Right lobe of liver (tissue), 6 donors: ENCODE measurements around the gene LMTK2. TPM values are rescaled to one million over a fixed set of nuclear protein-coding genes. Genes with fewer than 3 reads are reported as not detected.
A peak's percentile ranks its signal among the peaks of the same experiment; 100 is the strongest.
"Not testable (repeated sequence)": the region's sequence is repeated elsewhere in the genome, so short reads cannot be mapped to it uniquely, and the experiment has no call there.

Source experiments
- ATAC-seq, 4 donors: fragments of 200-7000 bp; cut with Tn5 transposase; one replicate each; pipeline ENCODE4 v1.9.1; 2020; ENCODE audit warnings: mild to moderate bottlenecking in 4 of 4, moderate library complexity in 4 of 4
- DNase-seq, 3 donors: peaks; one replicate each; pipeline ENCODE4 v3.0.0-alpha.2; 2020
- H3K27ac ChIP-seq, 3 donors: fragments of 200-600 bp; one replicate each; pipeline ENCODE4 v1.8.0; 2022
- H3K27me3 ChIP-seq, 2 donors: fragments of 200-600 bp; one replicate each; pipeline ENCODE4 v1.8.0; 2022
- H3K36me3 ChIP-seq, 4 donors: fragments of 200-600 bp; sonication (generic) in 1 of 4; one replicate each; pipeline versions ENCODE4 v1.5.1 to v1.8.0; 2017 to 2022; ENCODE audit warnings: control low read depth in 1 of 4
- H3K4me1 ChIP-seq, 4 donors: fragments of 200-600 bp; sonication (generic) in 1 of 4; one replicate each; pipeline versions ENCODE4 v1.5.1 to v1.8.0; 2017 to 2022; ENCODE audit warnings: control low read depth in 1 of 4
- H3K4me3 ChIP-seq, 3 donors: fragments of 200-600 bp; one replicate each; pipeline ENCODE4 v1.8.0; 2022
- H3K9me3 ChIP-seq, 4 donors: fragments of 200-600 bp; sonication (generic) in 1 of 4; one replicate each; pipeline versions ENCODE4 v1.5.1 to v1.8.0; 2017 to 2022; ENCODE audit warnings: control low read depth in 1 of 4
- POLR2A ChIP-seq: fragments of 450-650 bp; IDR thresholded peaks from one replicate; pipeline ENCODE4 v1.6.1; 2017; ENCODE audit warnings: antibody characterized with exemption, mild to moderate bottlenecking
- WGBS: methylation state at CpG from one replicate; pipeline ENCODE4 v1.1.6; 2018; ENCODE audit warnings: low coverage, low lambda C conversion rate; ENCODE audit not compliant: insufficient coverage; ENCODE audit errors: missing lambda C conversion rate; 5-methylcytosine and 5-hydroxymethylcytosine counted together
- intact Hi-C, 2 donors: fragments of 100-400 bp; cut with DNase I; formaldehyde crosslinking; loops; one replicate each; pipeline versions ENCODE4 v1.11.2 to v1.14.1; 2022
- total RNA-seq, 6 experiments: library from RNA; depleted of rRNA in 2 of 6; stranded (reverse); fragments of >200 nt in 2 of 6; fragmentation: NEBNext Ultra II Directional in 3 of 6; extraction: Animal tissue kit (Norgen Biotek cat#: 25700) in 3 of 6; gene quantifications; one replicate each; pipeline versions ENCODE4 v1.1.0 to v1.2.4, GENCODE V29; 2016 to 2023
- TF ChIP-seq, protein P1 (sequence below), 4 donors: fragments of 200-600 bp in 3 of 4; fragments of 450-650 bp in 1 of 4; IDR thresholded peaks; one replicate each; pipeline versions ENCODE4 v1.5.1 to v1.8.0; 2016 to 2022; ENCODE audit warnings: antibody characterized with exemption in 4 of 4, mild to moderate bottlenecking in 2 of 4
- donor health status: DM: no; HTN: yes; CAD: no.
- donor health status: DM: no; HTN: no; CAD: no.
- donor health status: DM: no; HTN: no; CAD: no.
- donor health status: DM: no; HTN: yes; CAD: no.
- donor health status: DM: no; HTN: yes; CAD: no.

The LMTK2 gene
- total RNA-seq, 6 experiments from 2014 or later = 9.4 to 16.7 (median 13.9) TPM

DNA sequence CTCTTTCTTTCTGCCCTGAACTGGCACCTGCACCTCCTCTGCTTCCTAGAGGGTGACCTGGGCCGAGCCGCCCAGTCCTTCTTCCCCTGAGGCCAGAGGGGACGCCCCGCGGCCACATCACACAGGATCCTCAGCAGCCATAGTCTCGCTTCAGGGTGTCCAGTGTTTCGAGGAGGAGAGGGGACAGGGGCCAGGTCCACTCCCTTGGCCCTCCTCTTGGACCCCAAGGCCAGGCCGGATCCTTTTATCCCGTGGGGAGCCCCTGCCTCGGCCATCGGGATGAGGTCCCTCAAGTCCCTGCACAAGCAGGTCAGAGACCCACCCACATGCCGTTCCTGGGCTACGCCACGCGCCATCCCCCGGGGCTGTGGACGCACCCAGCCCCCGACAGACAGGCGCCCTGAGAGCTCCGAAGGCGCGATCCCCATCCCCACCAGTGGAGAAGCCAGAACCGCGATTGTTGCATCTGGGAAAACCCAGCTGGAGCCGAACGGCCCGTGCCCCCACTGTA lies 108.2 kb downstream of the LMTK2 start:
- DNase-seq = peak in 2 of 3 donors; percentile 20 to 44
- H3K4me3 ChIP-seq = no peak overlapping the region
- no peak overlapping the region for H3K27ac ChIP-seq
- TF ChIP-seq, protein P1, sequence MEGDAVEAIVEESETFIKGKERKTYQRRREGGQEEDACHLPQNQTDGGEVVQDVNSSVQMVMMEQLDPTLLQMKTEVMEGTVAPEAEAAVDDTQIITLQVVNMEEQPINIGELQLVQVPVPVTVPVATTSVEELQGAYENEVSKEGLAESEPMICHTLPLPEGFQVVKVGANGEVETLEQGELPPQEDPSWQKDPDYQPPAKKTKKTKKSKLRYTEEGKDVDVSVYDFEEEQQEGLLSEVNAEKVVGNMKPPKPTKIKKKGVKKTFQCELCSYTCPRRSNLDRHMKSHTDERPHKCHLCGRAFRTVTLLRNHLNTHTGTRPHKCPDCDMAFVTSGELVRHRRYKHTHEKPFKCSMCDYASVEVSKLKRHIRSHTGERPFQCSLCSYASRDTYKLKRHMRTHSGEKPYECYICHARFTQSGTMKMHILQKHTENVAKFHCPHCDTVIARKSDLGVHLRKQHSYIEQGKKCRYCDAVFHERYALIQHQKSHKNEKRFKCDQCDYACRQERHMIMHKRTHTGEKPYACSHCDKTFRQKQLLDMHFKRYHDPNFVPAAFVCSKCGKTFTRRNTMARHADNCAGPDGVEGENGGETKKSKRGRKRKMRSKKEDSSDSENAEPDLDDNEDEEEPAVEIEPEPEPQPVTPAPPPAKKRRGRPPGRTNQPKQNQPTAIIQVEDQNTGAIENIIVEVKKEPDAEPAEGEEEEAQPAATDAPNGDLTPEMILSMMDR (IDR thresholded peaks at IDR 0.05) = no peak
- TF ChIP-seq POLR2A = no peak
- WGBS = 91% methylated on average over 9 of the region's 27 CpGs
- no peaks in the 10 kb centered on the region for H3K4me1 ChIP-seq
- no peak for ATAC-seq
- intact Hi-C loops = no loop called here
- no peaks in the 10 kb centered on the region for H3K9me3 ChIP-seq
- no peaks in the 10 kb centered on the region for H3K36me3 ChIP-seq
- no peaks in the 10 kb centered on the region for H3K27me3 ChIP-seq

DNA sequence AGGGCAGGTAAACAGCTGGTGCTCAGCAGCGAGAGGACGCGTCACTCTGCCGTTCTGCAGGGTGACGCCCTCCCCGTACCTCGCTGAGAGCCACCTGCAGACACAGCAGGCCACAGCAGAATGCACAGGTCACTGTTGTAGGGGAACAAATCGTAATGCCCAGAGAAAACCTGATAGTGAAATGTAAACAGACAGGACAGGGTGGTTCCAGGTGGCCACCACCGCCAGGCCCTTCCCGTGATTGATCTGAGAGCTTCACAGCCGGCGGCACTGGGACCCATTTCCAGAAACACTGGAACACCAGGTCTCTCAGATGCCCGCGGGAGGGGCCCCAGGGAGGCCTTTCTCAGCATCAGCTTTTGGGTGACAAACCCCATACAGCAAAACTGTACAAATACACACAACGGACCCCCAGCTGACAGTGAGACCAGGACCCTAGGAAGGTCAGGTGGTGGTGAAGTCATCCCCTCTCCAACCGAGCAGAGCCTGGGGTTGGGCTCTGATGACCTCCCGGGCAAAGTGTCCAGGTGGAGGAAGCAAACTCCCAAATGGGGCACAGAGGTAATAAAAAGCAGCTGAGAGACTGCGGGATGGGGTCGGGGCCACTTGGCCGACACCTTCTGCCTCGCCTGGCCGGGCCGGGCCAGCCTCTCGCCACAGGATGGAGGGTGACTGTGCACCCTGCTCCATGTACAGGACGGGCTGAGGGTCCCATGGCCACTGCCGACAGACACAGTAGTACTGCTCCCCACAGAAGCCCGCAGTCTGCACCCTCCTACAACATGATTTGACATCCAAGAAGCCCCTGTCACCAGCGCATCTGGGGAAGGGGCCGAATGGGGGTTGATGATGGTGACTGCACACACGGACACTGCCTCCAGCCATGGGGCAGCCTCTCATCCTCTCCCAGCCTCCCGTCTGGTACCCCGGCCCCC lies 109.2 kb downstream of the LMTK2 start:
- H3K27ac ChIP-seq = no peak overlapping the region
- DNase-seq (peak in 2 of 3 donors; percentile 27 to 40), ATAC-seq (no peak)
- H3K27me3 ChIP-seq = no peaks in the 10 kb centered on the region
- H3K4me3 ChIP-seq = no peak overlapping the region
- intact Hi-C loops = no loop called here
- H3K9me3 ChIP-seq = no peaks in the 10 kb centered on the region
- no peaks in the 10 kb centered on the region for H3K36me3 ChIP-seq
- H3K4me1 ChIP-seq = no peaks in the 10 kb centered on the region
- WGBS = 52% methylated on average over 7 of the region's 32 CpGs
- TF ChIP-seq, protein P1 (IDR thresholded peaks at IDR 0.05) = no peak
- TF ChIP-seq POLR2A = no peak

DNA sequence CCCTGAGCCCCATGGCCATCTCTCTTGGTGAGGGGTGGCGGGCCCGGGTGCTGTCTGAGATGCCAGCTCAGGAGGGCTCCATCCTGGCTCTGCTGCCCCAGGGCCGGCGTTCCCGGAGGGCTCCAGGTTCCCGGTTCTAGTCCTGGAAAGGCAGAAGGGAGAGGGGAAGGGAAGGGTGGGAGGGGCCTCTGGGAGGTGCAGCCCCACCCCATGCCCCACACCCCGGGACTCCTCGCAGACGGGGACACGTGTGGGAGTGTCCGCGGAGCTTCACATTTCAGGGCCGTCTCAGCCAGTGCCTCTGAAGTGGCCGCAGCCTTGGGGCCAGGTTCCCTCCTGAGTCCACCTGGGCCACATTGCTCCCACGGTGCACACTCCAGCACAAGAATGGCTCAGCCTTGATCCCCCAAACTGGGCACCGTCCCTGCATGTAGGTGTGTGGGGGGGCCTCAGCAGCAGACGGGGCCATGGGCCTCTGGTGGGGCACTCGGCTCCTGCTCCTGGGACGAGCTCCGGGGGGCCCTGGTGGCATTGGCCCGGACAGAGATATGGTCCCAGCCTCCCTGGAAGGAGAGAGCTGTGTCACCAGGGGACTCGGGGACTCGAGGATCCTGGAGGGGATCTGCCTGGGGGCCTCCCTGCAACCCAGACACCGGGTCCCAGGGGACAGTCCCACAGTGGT lies 110.4 kb downstream of the LMTK2 start:
- DNase-seq = peak in 2 of 3 donors; percentile 13 to 37
- ATAC-seq = no peak
- no CpG with 5 or more reads among the region's 24 CpGs for WGBS
- Histone ChIP-seq H3K4me3 (no peak overlapping the region), H3K27me3 (no peaks in the 10 kb centered on the region), H3K9me3 (no peaks in the 10 kb centered on the region), H3K36me3 (peaks cover 0 to 5% (median 0%) of the 10 kb centered on the region in 4 donors), H3K27ac (no peak overlapping the region), H3K4me1 (no peaks in the 10 kb centered on the region)
- TF ChIP-seq, protein P1 (IDR thresholded peaks at IDR 0.05) = no peak
- no peak for TF ChIP-seq POLR2A
- intact Hi-C loops = no loop called here

DNA sequence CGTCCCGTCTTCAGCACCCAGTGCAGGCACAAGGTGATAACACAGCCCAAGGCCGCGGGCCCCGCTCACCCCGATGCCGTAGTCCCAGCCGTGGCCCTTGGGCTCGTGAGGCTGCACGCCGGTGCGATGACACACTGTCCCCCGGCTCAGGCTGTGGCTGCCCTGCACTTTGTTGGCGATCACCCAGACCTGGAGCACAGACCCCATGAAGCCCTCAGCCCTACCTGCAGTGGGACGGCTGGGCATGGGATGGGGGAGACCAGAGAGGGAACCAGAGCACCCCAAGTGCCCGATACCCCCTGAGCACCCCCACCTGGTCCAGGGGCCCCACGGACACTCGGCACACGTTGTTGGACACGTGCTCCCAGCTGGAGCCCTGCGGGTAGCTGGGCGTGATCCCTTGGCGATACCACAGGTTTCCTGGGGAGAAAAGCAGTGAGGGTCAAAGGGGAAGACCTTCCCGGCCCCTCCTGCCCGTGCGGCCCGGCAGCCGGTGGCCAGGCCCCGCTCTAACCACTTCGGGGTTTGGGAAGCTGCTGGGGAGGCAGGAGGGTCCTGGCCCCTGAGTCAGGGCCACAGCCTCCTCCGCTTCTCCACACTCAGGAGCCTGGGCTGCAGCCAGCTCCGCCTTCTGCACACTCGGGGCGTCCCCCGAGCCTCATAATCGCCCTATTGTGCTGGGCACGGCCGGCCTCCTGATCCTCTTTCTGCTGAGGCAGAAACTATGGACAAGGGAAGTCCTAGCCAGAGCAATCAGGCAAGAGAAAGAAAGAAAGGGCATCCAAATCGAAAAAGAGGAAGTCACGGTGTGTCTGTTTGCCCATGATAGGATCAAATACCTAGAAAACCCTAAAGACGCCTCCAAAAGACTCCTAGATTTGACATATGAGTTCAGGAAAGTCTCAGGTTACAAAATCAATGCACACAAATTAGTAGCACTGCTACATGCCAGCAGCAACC lies 111.2 kb downstream of the LMTK2 start:
- ATAC-seq (peak in 3 of 4 donors; percentile 6 to 45 (median 9)), DNase-seq (peak in 2 of 3 donors; percentile 23 to 58)
- 60% methylated on average over 13 of the region's 41 CpGs for WGBS
- TF ChIP-seq, protein P1 (IDR thresholded peaks at IDR 0.05) = no peak
- TF ChIP-seq POLR2A = no peak
- no peaks in the 10 kb centered on the region for H3K4me1 ChIP-seq
- intact Hi-C loops = no loop called here
- no peaks in the 10 kb centered on the region for H3K9me3 ChIP-seq
- no peak overlapping the region for H3K4me3 ChIP-seq
- peaks cover 0 to 5% (median 0%) of the 10 kb centered on the region in 4 donors for H3K36me3 ChIP-seq
- H3K27ac ChIP-seq = no peak overlapping the region
- no peaks in the 10 kb centered on the region for H3K27me3 ChIP-seq

DNA sequence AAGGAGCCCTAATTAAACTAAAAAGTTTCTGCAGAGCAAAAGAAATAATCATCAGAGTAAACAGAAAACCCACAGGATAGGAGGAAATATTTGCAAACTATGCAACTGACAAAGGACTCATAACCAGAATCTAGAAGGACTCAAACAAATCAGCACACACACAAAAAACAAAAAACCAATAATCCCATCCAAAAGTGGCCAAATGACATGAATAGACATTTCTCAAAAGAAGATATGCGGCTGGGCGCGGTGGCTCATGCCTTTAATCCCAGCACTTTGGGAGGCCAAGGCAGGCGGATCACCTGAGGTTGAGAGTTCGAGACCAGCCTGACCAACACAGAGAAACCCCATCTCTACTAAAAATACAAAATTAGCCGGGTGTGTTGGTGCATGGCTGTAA lies 112.7 kb downstream of the LMTK2 start:
- DNase-seq, intact Hi-C loops, H3K4me1 ChIP-seq, H3K36me3 ChIP-seq, H3K27me3 ChIP-seq, ATAC-seq, H3K27ac ChIP-seq, H3K4me3 ChIP-seq, H3K9me3 ChIP-seq: not testable (repeated sequence)
- 100% methylated on average over 4 of the region's 6 CpGs for whole genome bisulfite sequencing
